Stimulated activated CD4-positive, alpha-beta T cell treated with anti-CD3 and anti-CD28 coated beads, Interleukin-4, amount 100 ng/mL, for 4 hours (primary cell): ENCODE data around the gene OPHN1.
"Not testable (repeated sequence)": the region's sequence is repeated elsewhere in the genome, so short reads cannot be mapped to it uniquely, and the experiment has no call there.

Experiments
- DNase-seq, 2 experiments: peaks; one replicate each; pipeline ENCODE4 v3.0.0-alpha.2; 2020

Gene OPHN1

DNA sequence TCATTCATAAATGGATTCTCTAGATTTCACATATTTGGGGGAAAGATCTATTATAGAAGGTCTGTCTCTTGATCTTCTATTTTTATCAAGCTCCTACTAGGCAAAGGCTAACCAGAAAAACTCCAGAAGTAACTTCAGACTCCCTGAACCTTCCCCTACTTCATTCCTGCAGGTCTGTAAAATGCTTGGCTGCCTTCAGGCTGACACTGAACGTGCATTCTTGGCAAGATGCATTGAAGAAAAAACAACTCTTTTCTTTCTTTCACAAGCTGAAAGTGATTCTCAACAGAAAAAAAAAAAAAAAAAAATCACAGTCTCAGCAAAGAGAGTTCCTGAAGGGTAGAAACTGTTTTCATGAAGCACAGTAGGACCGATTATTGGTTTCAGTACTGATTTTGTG is 12.7 kb downstream of the OPHN1 start:
- DNase-seq: no peak

DNA sequence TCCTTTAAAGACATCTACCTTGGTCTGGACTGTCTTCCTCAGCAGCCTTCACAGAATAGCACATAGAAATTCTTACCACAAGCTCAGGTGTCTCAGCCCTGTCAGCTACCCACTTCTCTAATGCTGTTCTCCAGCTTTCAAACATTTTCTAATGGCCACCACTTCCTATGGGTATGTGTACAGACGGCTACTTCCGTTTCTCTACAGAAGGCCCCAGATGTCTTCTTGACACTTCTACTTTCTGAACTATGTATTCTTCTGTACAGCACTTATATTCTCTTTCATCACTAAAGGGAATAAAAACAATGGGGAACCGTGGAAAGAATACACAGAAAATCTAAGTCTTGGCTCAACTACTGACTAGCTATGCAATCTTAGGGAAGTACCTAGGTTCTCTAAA is 13.3 kb downstream of the OPHN1 start:
- DNase-seq: no peak

DNA sequence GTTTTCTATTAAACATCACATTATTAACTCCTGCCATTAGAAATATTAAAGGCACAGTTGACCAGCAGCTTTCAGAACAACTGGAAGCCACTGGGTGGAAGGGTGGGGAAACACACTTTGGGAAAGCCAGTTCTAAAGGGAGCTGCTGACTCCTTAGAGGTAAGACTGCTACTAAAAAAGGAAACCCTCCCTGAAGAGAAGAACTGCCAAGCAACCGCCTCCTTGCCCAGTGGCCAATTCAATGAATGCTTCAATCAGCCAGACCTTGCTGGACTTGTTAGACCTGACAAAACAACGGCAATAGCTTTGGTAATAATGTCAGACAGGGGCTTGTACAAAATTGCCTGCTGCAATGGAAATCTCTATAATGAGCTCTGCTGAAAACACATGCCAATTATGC is 15.6 kb downstream of the OPHN1 start:
- no peak for DNase-seq

DNA sequence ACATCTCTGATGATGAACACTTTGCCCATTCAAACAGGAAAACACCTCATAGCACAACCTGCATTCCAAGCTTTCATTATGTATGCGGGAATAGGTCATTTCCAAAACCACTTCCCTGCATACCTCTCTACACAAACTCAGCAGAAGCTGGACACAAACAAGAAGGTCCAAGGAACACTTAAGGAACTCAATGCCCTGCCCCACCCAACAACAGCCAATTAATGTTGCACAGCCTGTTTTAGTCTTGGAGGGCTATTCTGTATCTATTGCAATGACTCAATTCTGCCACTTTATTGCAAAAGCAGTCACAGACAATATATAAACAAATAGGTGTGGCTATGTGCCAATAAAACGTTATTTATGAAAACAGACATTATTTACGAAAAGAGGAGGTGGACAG is 16.7 kb downstream of the OPHN1 start:
- no peak for DNase-seq

DNA sequence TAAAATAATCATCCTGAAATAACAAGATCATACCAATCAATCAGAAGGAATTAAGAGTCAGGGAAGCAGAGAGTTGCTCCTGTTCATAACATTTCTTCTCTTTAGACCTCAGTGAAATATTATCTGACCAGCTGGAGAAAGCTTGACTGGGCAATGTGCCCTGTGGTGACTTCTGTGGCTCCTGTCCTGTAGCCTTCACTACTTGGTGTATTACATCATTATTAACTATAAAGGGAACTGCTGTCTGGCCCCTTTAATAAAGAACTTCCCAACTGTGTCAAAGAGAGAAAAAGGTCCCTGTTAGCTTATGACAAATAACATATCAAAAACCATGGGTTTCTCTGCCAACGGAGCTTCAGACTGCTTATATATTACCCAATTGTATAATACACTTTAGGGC is 18.0 kb downstream of the OPHN1 start:
- no peak for DNase-seq

DNA sequence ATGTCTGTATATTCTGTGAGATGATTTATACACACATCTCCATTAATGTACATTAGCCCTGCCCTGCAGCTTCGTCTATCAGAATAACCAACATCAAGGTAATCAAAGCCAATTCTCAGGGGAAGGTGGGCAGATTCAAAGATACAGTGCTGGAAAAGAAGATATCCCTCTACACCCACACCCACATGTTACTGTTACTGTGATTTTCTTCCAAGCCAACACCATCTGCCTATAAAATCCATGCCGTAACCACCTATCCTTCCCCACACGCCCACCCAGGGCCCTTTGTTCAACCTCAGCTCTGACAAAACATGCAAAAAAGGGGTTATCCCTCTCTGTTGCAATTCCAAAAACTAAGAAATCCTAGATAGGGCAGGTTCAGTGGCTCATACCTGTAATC is 20.0 kb downstream of the OPHN1 start:
- no peak for DNase-seq

DNA sequence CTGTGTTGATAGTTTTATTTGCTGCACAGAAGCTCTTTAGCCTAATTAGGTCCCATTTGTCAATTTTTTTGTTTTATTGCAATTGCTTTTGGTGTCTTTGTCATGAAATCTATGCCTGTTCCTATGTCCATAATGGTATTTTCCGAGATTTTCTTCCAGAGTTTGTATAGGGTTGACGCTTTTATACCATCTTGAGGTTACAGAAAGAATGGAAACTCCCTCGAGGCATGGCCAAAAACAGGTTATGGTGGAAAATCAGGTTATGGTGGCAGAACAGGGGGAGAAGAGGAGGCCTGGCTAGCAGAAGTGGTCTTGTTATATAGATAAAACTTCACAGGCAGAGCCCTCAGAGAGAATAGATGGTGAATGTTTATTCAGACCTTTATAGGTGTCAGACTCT is 21.6 kb downstream of the OPHN1 start:
- no peak for DNase-seq

DNA sequence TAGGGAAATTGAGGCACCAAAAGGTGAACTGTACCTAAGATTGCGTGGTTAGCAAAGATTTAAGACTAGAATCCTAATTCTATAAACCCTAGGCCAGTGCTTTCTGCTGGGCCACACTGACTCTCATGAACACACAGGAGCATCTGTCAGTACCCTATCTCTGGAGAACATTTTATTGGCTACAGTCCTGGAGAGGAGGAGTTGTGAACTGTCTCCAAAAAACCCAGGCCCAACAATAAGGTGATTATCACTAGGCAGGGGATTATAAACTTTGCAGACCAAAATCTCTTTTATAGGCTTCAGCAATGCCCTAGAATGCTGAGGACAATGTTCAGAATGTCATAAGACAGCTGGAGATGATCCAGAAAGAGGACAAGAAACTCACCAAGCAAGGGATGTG is 24.1 kb downstream of the OPHN1 start:
- DNase-seq: no peak

DNA sequence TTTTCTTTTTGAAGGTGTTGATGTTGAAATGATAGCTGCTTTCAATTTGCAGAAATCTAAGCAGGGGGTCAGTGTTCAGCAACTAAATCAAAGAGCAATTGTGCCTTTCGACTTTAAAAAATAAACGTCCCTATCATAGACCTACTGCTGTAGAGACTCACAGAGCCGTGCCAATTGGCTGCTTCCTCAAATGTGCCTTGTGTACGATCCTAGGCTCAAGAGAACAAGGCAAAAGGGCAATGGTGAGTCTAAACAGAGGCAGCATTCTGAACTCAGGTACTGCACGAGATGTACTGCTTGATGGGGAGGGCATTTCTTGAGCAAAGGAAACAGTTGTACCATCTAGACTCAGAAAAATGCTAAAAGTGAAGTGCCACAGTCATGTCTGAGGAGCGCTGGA is 29.8 kb downstream of the OPHN1 start:
- DNase-seq: no peak

DNA sequence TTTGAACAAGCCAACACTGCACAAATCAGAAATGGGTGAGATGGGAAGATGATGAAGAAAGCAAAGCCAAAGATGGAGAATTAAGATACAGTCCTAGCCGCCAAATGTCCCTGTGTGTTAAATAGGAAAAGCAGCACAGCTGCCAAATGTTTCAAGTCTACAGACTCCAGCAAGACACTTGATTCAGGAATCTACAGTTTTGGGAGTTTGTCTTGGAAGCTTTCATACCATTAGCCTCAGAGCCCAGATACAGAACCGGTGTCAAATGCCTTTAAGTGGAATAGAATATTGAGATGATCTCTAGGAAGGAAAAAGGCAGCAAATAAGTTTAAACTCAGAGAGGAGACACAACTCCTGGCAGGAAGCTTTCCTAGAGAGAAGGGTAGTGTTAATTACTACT is 30.3 kb downstream of the OPHN1 start:
- no peak for DNase-seq

DNA sequence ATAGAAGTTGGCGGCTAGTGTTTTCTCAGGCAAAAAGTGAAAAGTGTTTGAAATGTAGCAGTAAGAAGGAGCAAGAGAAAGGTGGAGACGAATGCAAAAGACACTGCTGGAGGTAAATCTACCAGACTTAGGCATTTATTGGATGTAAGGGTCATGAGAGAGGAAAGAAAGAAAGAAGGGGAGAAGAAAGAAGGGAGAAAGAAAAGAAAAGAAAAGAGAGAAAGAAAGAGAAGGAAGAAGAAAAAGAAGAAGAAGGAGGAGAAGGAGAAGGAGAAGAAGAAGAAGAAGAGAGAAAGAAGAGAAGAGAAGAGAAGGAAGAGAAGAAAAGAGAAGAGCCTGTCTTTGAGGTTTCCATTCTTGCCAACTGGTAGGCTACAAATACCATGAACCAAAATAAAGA is 31.2 kb downstream of the OPHN1 start:
- no peak for DNase-seq

DNA sequence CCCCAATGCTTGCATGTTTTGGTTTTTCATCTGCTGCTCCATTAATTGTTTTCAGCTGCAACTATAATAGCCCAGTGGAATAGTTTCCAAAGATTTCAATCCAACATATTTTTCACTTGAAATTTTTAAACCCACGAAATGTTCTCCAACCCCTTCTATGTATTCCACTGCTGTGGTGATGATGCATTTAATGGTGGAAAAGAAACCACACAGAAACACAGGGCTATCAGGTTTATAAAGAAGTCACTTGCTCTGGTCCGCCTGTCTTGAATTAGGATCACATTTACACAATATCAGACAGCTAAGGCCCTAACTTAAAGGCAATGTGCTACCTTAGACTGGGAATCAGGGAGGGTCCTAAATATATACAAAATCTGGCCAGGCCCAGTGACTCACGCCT is 35.0 kb downstream of the OPHN1 start:
- no peak for DNase-seq

DNA sequence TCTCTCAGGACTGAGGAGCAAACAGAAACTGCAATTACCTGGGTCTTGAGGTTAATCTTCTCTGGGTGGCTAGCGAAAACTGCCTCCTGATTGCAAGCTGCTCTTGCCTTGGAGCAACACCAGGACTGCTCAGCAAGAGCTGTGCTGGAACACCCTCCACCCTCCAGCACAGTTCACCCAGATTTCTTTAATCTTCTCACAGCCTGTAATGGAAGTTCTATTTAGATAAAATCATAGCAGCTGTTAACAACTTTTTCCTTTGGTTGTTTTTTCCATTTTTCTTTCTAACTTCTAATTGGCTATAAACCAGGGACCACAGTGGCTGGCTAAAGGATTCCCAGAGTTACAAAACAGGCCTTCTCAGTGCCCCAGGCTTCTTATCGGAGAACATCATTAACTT is 36.3 kb downstream of the OPHN1 start:
- DNase-seq: no peak

DNA sequence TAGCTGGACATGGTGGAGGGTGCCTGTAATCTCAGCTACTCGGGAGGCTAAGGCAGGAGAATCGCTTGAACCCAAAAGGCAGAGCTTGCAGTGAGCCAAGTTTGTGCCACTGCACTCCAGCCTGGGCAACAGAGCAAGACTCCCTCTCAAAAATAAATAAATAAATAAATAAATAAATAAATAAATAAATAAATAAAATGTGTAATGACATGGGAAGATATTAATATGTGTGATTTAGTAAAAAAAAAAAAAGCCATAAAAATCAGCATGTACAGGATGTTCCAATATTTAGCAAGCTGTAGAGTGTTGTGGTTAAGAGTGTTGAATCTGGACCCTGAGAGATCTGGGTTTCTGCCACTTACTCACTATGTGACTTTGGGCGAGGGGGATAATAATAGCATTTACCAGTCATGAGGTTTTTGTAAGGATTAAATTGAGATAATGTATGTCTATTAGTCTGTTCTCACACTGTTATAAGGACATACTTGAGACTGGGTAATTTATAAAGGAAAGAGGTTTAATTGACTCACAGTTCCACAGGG is 43.8 kb downstream of the OPHN1 start:
- not testable (repeated sequence) for DNase-seq

DNA sequence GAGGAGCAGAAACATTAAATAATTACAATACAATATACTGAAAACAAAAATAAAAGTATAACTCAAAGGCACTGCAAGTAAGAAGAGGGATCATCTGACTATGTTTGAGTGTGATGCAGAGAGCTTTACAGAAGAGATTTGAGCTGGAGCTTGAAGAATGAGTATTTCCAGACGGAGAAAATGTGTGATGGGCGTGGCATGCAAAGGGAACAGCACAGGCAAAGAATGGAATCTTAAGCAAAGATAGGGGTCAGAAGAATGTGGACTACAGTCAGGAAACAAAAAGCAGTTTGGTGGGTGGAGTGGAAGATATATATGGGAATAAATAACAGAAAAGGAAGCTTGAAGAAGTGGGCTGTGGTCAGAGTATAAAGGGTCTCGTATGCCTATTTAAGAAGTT is 45.5 kb downstream of the OPHN1 start:
- no peak for DNase-seq

DNA sequence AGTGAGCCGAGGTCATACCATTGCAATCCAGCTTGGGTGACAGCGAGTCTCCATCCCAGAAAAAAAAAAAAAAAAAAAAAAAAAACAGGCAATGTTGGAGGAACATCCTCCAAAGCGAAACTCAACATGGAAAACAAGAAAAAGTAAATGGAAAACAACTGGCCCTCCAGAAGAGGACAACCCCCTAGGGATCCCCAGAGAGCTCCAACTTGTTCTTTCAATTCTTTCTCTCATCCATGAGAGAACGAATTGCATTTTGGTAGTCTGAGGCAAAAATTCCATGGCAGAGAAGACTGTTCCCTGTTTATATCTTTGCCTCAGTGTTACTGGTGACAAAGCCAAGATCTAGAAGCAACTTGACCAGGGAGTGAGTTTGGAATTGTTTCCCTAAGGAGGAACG is 49.8 kb downstream of the OPHN1 start:
- DNase-seq: no peak

DNA sequence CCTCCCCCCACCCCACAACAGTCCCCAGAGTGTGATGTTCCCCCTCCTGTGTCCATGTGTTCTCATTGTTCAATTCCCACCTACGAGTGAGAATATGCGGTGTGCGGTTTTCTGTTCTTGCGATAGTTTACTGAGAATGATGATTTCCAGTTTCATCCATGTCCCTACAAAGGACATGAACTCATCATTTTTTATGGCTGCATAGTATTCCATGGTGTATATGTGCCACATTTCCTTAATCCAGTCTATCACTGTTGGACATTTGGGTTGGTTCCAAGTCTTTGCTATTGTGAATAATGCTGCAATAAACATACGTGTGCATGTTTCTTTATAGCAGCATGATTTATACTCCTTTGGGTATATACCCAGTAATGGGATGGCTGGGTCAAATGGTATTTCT is 55.7 kb downstream of the OPHN1 start:
- not testable (repeated sequence) for DNase-seq

DNA sequence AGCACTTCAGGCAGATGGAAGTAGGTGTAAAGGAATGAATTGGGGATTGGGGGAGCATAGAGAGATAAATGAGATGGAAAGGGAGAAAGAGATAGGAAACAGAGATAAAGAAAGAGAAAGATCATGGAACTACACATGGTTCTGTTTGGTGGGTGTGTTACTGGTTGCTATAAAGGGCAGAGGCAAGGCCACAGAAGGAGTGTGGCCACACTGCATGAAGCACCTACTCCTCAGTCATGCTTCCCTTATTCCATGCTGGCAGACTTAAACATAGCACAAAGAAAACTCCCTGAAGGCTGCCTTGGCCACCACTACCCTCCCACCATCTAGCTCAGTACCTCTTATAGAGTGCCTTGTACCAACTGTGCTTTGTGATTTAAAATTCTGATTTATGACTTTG is 56.9 kb downstream of the OPHN1 start:
- no peak for DNase-seq

DNA sequence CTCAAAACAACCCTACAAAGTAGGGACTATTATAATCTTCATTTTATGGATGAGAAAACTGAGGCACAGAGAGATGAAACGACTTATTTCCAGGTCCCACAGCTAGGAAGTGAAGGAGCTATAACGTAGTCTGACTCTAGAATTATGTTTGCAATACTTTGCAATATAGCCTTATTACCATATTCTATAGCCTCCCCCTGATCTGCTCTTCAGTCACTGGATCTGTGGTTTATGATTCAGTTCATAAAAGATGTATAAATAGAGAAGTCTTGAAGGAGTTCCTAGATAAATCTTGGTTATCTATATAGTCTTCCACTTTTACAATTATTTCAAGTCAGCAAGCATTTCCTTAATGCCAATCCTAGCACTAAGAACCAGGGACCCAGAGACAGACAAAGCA is 57.5 kb downstream of the OPHN1 start:
- no peak for DNase-seq

DNA sequence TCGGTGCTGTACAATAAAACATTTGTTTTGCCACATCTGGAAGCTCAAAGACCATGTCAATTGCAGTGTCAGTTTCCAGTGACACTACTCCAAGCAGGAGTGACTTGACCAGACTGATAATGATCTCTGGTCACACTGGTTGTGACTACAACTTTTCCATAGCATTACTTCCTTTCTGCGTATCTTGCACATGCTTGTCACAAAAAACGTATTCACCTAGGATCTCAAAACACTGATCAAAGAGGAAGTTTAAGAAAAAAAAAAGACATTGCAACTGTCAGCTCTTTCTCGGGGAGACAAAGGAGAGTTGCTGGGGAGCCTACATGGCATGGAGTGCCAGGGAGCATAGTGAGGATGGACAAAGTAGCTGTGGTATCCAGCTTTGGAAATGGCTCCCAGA is 60.6 kb downstream of the OPHN1 start:
- DNase-seq: no peak

DNA sequence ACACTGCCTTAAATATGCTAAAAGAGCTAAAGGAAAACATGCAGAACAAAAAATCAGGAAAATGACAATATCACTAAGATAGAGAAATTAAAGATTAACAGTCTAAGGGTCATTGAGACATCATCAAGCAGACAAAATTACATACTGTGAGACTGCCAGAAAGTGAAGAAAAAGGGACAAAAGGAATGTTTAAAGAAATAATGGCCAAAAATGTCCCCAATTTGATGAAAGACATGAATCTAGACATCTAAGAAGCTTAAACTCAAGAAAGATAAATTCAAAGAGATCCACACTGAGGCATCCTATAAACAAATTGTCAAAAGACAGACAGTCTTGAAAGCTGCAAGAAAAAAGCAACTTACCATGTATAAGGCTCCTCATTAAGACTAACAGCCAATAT is 63.7 kb downstream of the OPHN1 start:
- no peak for DNase-seq

DNA sequence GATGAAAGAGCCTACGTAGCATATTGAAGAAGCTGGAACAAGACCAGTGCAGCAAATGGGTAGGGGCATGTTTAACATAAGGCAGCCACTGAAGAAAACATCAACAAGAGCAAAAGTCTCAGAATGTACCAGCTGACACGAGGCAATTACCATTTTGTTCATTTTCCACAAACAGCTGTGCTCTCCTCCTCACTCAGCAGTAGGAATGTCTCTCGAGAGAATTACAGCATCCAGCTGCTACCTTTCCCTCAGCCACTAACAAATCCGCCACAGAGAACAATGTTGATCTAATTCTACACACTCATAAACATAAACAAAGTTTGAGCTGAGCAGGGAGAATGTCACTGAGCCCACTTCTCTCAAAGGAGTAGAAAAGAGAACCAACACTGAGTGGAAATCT is 68.0 kb downstream of the OPHN1 start:
- DNase-seq: no peak

DNA sequence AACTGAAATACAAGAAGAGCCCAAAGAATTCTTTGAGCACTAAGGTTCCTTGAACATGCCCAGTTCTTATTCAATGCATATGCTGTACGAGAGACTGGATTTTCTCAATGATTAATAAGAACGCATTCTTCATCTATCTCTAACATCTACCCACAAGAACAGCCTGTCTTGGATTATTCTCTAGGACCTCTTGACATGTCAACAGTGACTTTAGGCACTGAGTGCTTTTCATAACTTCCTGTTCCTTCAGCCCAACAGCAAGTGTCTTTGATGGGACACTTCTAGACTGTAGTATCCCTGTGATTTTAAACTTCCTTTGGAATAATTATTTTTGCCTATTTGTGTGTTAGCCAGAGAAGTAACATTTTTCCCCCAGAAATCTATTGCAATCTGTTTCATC is 69.3 kb downstream of the OPHN1 start:
- DNase-seq: no peak

DNA sequence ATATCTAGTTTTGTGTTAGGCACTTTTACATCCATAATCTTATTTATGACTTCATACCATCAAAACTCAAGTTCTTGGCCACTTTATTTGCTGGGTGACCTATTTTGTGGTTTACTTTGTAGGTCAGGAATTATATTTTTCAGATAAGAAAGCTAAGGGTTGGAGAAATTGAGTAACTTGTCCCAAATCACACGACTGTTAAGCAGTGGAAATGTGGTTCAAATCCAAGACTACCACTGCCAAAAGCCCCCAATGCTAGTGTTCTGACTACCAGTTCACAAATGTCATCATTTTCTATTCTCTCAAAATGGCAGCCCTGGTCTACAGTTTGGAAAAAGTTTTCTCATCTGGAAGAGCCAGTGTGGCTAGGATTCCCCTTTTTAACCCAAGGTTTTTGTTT is 74.6 kb downstream of the OPHN1 start:
- no peak for DNase-seq

DNA sequence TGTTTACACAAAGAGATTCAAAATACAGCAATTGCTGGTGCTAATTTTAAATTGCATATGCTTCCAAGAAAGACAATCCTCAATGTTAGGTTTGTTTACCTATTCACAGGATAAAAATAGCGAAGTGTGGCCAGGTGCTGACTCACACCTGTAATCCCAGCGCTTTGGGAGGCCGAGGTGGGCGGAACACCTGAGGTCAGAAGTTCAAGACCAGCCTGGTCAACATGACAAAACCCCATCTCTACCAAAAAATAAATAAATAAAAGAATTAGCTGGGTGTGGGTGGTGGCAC is 77.7 kb downstream of the OPHN1 start:
- no peak for DNase-seq

DNA sequence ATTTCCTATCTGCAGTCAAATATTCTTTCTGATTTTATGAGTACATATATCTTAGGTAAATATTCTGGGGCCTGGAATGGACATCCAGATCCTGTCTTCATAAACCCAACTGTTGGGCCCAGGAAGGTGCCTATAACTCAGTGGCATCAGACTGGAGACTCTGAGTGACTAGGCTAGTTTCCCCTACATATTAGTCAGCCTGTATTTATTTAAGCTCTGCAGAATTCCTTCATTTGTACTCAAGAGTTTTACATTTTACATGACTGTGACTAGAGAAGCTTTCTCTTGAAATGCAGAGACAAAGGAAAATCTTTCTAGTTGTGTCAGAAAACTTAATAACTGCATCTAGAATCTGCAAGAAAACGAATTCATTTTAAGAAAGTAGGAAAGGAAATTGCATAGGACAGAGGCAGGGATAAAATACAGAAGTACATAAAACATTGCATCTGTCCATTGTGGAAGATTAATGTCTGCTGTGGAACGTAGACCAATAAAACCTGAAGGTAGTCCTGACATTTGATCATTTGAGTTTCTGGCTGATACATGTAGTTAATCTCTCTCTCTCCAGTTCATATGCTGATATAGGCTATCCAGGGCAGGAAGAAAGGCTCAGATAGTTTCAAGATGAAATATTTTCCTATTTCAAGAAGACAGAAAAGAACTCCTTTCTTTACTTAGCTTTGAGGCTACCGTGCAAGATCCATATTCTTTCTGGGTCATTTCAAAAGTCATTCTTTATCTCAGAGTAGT is 78.2 kb downstream of the OPHN1 start:
- DNase-seq: no peak
